A673 (cell line): Measurements from ENCODE around the gene SLC15A4. TPM values are rescaled to one million over a fixed set of nuclear protein-coding genes. Genes with fewer than 3 reads are reported as not detected.

Experiments used
- BruUV-seq: library from RNA; stranded (reverse); fragments of 400-500 nt; replicated peaks from 2 replicates; lab custom pipeline; 2021; lab: Mats Ljungman, UMichigan
- CTCF ChIA-PET: fragments of 300-600 bp; sonication (Branson Sonifier 250); formaldehyde crosslinking; loops from one replicate; lab custom pipeline; 2022; ENCODE audit warnings: antibody characterized with exemption; lab: Charles Lee
- POLR2A ChIA-PET: fragments of 300-600 bp; sonication (Branson Sonifier 250); formaldehyde crosslinking; loops from one replicate; lab custom pipeline; 2022; ENCODE audit warnings: antibody characterized with exemption; ENCODE audit not compliant: low non-redundant PET; lab: Charles Lee
- DNase-seq: peaks from one replicate; pipeline ENCODE4 v3.0.0-alpha.2; 2015; ENCODE audit warnings: low spot score
- H3K27ac ChIP-seq: fragments of 200-600 bp; sonication (generic); 2 replicates; pipeline ENCODE4 v1.5.1; 2016; ENCODE audit warnings: mixed run types, low read depth, mild to moderate bottlenecking, mixed read lengths, antibody characterized with exemption, low read length; ENCODE audit not compliant: poor library complexity, severe bottlenecking
- H3K27me3 ChIP-seq: fragments of 200-600 bp; sonication (generic); replicated peaks from 2 replicates; pipeline ENCODE4 v1.6.1; 2017; ENCODE audit warnings: mixed run types, low read depth, mild to moderate bottlenecking, mixed read lengths, antibody characterized with exemption, low read length; ENCODE audit not compliant: insufficient read depth, poor library complexity
- H3K36me3 ChIP-seq: fragments of 200-600 bp; sonication (generic); 2 replicates; pipeline ENCODE4 v1.6.1; 2016; ENCODE audit warnings: mixed run types, mild to moderate bottlenecking, mixed read lengths, antibody characterized with exemption, low read length; ENCODE audit not compliant: insufficient read depth, poor library complexity, severe bottlenecking
- H3K4me1 ChIP-seq: fragments of 200-600 bp; sonication (generic); 2 replicates; pipeline ENCODE4 v1.6.1; 2017; ENCODE audit warnings: mixed run types, mild to moderate bottlenecking, mixed read lengths, antibody characterized with exemption, low read length; ENCODE audit not compliant: insufficient read depth, poor library complexity, severe bottlenecking
- H3K4me3 ChIP-seq: fragments of 200-600 bp; sonication (generic); 2 replicates; pipeline ENCODE4 v1.5.1; 2016; ENCODE audit warnings: low read depth, mixed run types, mild to moderate bottlenecking, mixed read lengths, low read length; ENCODE audit not compliant: poor library complexity, severe bottlenecking
- H3K9me3 ChIP-seq: fragments of 200-600 bp; sonication (generic); 2 replicates; pipeline ENCODE4 v1.6.1; 2016; ENCODE audit warnings: mixed run types, low read depth, mild to moderate bottlenecking, mixed read lengths, antibody characterized with exemption, low read length; ENCODE audit not compliant: poor library complexity, severe bottlenecking
- EZH2 ChIP-seq: fragments of 200-600 bp; sonication (generic); IDR thresholded peaks from 2 replicates; pipeline ENCODE4 v1.6.1; 2017; ENCODE audit warnings: borderline replicate concordance, low read depth, mild to moderate bottlenecking, mixed read lengths, antibody characterized with exemption, low read length; ENCODE audit not compliant: poor library complexity, severe bottlenecking
- intact Hi-C: fragments of 100-400 bp; cut with micrococcal nuclease; formaldehyde crosslinking; loops from one replicate; pipeline ENCODE4 v1.10.0; 2022; ENCODE audit not compliant: unreplicated experiment
- total RNA-seq: library from RNA; stranded (reverse); gene quantifications from 2 replicates; pipeline ENCODE4 v1.2.3, GENCODE V29; 2021
- TF ChIP-seq, protein P1 (sequence below): fragments of 300-800, 200-600 bp; sonication (generic); conservative IDR thresholded peaks from 2 replicates; pipeline ENCODE4 v1.5.1; 2017; ENCODE audit warnings: low read depth, mild to moderate bottlenecking, antibody characterized with exemption, low read length, moderate library complexity, mixed read lengths

Gene SLC15A4
- total RNA-seq, 1 experiment from 2014 or later = 20.3 TPM

GRCh38 chr12:128798571-128799341 is 25.0 kb downstream of the SLC15A4 start:
- no peak for DNase-seq
- POLR2A ChIA-PET = no interaction called here
- intact Hi-C loops = no loop called here
- H3K27ac ChIP-seq = no peak overlapping the region
- no peaks in the 10 kb centered on the region for H3K9me3 ChIP-seq
- H3K4me3 ChIP-seq = no peak overlapping the region
- CTCF ChIA-PET = no interaction called here
- H3K4me1 ChIP-seq = peaks cover 24% of the 10 kb centered on the region
- H3K36me3 ChIP-seq = peaks cover 56% of the 10 kb centered on the region
- no peaks in the 10 kb centered on the region for H3K27me3 ChIP-seq
- TF ChIP-seq, protein P1, sequence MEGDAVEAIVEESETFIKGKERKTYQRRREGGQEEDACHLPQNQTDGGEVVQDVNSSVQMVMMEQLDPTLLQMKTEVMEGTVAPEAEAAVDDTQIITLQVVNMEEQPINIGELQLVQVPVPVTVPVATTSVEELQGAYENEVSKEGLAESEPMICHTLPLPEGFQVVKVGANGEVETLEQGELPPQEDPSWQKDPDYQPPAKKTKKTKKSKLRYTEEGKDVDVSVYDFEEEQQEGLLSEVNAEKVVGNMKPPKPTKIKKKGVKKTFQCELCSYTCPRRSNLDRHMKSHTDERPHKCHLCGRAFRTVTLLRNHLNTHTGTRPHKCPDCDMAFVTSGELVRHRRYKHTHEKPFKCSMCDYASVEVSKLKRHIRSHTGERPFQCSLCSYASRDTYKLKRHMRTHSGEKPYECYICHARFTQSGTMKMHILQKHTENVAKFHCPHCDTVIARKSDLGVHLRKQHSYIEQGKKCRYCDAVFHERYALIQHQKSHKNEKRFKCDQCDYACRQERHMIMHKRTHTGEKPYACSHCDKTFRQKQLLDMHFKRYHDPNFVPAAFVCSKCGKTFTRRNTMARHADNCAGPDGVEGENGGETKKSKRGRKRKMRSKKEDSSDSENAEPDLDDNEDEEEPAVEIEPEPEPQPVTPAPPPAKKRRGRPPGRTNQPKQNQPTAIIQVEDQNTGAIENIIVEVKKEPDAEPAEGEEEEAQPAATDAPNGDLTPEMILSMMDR = peak; percentile 4; the same call in 1 of the 2 replicates
- no peak for TF ChIP-seq EZH2
- no TSS peak for BruUV-seq

- DNase-seq = peak; percentile 78
Observed at GRCh38 chr12:128797119-128798118, 26.3 kb downstream of the SLC15A4 start.

More at GRCh38 chr12:128797119-128798118, 26.3 kb downstream of the SLC15A4 start:
- no peak for TF ChIP-seq EZH2
- TF ChIP-seq, protein P1 = no peak
- Histone ChIP-seq H3K9me3 (no peaks in the 10 kb centered on the region), H3K27me3 (no peaks in the 10 kb centered on the region), H3K36me3 (peaks cover 60% of the 10 kb centered on the region), H3K4me3 (no peak overlapping the region), H3K4me1 (peaks cover 24% of the 10 kb centered on the region), H3K27ac (peak overlapping the region; percentile 72)
- CTCF ChIA-PET = interaction anchor here (0.6 kb wide), 1 partner anchor 984 kb away, joined by 3 read pairs; no protein-coding TSS in a partner anchor
- intact Hi-C loops = no loop called here
- POLR2A ChIA-PET = no interaction called here
- BruUV-seq = no TSS peak
